ENCODE measurements around the gene NEDD9.

Gene NEDD9

GRCh38 chr6:11214901-11215300, 17.6 kb downstream of the NEDD9 start:
- no peak for DNase-seq

- DNase-seq, result no peak
Measured at GRCh38 chr6:11214084-11214833, 18.2 kb downstream of the NEDD9 start.

GRCh38 chr6:11213422-11214021, 18.9 kb downstream of the NEDD9 start:
- DNase-seq, result no peak

- DNase-seq, result peak in 1 of 2 donors; percentile 67
Measured at GRCh38 chr6:11212664-11213063, 19.8 kb downstream of the NEDD9 start.

- no peak for DNase-seq
Measured at GRCh38 chr6:11211254-11211653, 21.2 kb downstream of the NEDD9 start.

GRCh38 chr6:11210386-11211138, 21.9 kb downstream of the NEDD9 start:
- no peak for DNase-seq

- no peak for DNase-seq
Measured at GRCh38 chr6:11209906-11210305, 22.6 kb downstream of the NEDD9 start.

- DNase-seq, result no peak
Measured at GRCh38 chr6:11209369-11209768, 23.1 kb downstream of the NEDD9 start.

- DNase-seq, result no peak
Measured at GRCh38 chr6:11208854-11209253, 23.6 kb downstream of the NEDD9 start.

- DNase-seq, result no peak
Measured at GRCh38 chr6:11208267-11208666, 24.2 kb downstream of the NEDD9 start.

- peak in 1 of 2 donors; percentile 76 for DNase-seq
Measured at GRCh38 chr6:11207199-11207968, 25.1 kb downstream of the NEDD9 start.

- no peak for DNase-seq
Measured at GRCh38 chr6:11206576-11206975, 25.9 kb downstream of the NEDD9 start.

- DNase-seq, result no peak
Measured at GRCh38 chr6:11204794-11205366, 27.6 kb downstream of the NEDD9 start.

GRCh38 chr6:11204005-11204399, 28.5 kb downstream of the NEDD9 start:
- no peak for DNase-seq

- no peak for DNase-seq
Measured at GRCh38 chr6:11203306-11204004, 29.0 kb downstream of the NEDD9 start.

- DNase-seq, result peak; percentile 36 to 42
Measured at GRCh38 chr6:11202513-11203305, 29.8 kb downstream of the NEDD9 start.

- DNase-seq, result no peak
Measured at GRCh38 chr6:11201772-11202512, 30.5 kb downstream of the NEDD9 start.

- DNase-seq, result no peak
Measured at GRCh38 chr6:11201015-11201414, 31.5 kb downstream of the NEDD9 start.

- DNase-seq, result no peak
Measured at GRCh38 chr6:11200356-11200755, 32.1 kb downstream of the NEDD9 start.

Measured in CD4-positive, alpha-beta T cell treated with Interleukin-1 beta for 1 hour (primary cell).